ENCODE data around the gene NELL1.

Gene NELL1

DNA sequence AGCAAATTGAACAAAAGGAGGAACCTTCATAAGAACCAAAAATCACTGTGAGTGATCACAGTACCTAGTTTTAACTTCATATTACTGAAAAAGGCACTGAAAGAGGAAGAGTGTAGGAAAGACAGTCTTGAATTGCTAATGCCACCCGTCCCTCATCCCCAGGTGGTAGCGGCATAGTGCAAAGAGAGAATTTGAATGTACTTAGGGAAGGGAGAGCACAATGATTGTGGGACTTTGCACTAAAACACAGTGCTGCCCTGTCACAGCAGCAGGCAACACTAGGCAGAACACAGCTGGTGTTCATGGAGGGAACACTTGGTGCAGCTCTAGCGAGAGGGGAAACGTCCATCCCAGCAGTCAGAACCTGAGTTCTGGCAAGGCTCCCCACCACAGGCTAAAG lies 807.2 kb downstream of the NELL1 start:
- no peak overlapping the region for H3K4me3 ChIP-seq (ENCODE audit: low read length)
- DNase-seq (ENCODE audit: low read depth): no peak
- TF ChIP-seq, protein P1, sequence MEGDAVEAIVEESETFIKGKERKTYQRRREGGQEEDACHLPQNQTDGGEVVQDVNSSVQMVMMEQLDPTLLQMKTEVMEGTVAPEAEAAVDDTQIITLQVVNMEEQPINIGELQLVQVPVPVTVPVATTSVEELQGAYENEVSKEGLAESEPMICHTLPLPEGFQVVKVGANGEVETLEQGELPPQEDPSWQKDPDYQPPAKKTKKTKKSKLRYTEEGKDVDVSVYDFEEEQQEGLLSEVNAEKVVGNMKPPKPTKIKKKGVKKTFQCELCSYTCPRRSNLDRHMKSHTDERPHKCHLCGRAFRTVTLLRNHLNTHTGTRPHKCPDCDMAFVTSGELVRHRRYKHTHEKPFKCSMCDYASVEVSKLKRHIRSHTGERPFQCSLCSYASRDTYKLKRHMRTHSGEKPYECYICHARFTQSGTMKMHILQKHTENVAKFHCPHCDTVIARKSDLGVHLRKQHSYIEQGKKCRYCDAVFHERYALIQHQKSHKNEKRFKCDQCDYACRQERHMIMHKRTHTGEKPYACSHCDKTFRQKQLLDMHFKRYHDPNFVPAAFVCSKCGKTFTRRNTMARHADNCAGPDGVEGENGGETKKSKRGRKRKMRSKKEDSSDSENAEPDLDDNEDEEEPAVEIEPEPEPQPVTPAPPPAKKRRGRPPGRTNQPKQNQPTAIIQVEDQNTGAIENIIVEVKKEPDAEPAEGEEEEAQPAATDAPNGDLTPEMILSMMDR (conservative IDR thresholded peaks at IDR 0.05; ENCODE audit: low read depth, low read length): no peak

DNA sequence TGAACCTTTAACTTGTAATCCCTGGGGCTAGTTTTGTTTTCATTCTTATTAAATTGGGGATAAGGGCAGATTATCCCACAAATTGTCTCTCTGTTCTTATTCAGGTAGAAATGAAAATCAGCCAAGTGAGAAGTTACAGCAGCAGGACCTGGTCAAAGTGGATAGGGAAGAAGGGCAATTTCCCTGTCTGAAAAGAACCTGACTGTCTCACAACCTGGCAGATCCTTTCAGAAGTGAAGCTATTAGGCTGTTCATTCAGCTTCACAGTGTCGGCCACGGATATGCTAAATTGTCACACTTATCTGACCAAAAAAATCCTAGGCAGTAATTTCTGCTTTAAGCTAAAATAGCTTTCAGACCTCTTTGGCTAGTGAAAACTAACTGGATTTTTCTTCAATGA lies 810.9 kb downstream of the NELL1 start:
- TF ChIP-seq, protein P1 (conservative IDR thresholded peaks at IDR 0.05; ENCODE audit: low read depth, low read length): no peak
- no peak overlapping the region for H3K4me3 ChIP-seq (ENCODE audit: low read length)
- DNase-seq (ENCODE audit: low read depth): no peak

DNA sequence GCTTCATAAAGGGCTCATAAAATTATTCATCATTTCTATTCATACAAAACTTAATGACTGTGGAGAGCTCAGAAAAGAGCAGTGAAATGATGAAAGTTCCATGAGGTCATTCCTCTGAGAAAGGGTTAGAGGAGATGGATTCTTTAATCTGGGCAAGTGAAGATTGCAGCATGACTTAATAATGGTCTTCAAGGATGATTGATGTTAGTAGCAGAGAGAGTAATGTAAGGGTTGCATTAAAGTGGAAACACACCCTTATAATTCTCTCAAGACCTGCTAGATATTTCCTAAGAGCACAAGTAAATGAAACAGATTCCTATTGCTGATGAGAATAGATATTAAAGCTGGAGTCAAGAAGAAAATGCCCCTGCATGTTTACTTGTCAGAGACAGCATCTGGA lies 811.9 kb downstream of the NELL1 start:
- TF ChIP-seq, protein P1 (conservative IDR thresholded peaks at IDR 0.05; ENCODE audit: low read depth, low read length): no peak
- no peak for DNase-seq (ENCODE audit: low read depth)
- H3K4me3 ChIP-seq (ENCODE audit: low read length): no peak overlapping the region

DNA sequence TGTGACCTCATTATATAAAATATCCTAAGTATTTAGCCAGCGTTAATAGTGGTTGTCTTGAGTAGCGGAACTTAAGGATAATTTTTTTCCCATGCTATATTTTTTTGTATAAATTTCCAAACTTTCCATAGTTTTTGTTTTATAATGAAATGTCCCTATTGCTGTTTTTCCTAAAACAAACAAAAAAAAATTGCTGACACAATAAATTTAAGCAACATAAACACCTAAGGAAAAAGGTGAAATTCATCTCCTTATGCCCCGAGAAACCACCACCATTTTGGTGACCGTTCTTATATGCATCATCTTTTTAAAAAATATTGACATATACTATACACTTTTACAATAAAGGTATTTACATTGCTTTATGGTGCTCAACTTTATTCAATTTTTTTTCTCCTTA lies 814.7 kb downstream of the NELL1 start:
- DNase-seq (ENCODE audit: low read depth): no peak
- TF ChIP-seq, protein P1 (conservative IDR thresholded peaks at IDR 0.05; ENCODE audit: low read depth, low read length): no peak

DNA sequence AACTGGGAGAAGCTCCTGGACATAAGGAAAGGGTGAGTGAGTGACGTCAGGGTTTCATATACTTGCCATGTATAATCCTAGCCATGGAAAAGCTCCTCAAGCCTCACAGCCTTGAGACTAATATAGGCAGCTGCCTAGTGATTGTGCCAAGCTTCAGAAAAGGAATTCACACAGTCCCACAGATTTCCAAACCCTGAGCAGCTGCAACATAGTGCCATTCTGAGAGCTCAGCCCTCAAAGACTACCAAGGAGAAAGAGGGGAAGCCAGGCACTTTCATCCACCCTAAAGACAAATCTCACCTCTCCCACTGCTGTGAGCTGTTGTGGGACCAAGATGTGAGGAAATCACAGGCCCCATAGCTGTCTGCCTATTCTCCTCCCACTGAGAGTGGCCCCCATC lies 815.6 kb downstream of the NELL1 start:
- no peak overlapping the region for H3K4me3 ChIP-seq (ENCODE audit: low read length)
- TF ChIP-seq, protein P1 (conservative IDR thresholded peaks at IDR 0.05; ENCODE audit: low read depth, low read length): no peak
- DNase-seq (ENCODE audit: low read depth): no peak

More for the DNA sequence above, 814.7 kb downstream of the NELL1 start:
- no peak overlapping the region for H3K4me3 ChIP-seq (ENCODE audit: low read length)

DNA sequence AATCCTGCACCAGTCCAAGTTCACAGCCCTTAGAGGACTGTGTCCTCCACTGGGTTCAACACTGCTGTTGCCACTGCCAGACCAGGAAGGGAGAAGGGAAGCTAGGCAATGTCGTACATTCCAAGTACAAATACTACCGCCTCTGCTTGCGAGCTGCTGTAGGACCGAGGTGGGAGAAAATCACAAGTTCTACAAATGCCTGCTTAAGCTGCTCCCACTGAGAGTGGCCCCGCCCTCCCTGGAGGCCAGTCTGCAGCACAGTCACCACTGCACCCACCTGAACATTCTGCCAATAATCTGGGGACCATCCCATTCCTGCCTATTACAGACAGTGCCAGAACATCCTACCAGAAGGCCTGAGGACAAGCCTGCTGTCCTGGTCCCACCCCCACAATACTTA lies 816.0 kb downstream of the NELL1 start:
- DNase-seq (ENCODE audit: low read depth): no peak
- TF ChIP-seq, protein P1 (conservative IDR thresholded peaks at IDR 0.05; ENCODE audit: low read depth, low read length): no peak
- H3K4me3 ChIP-seq (ENCODE audit: low read length): no peak overlapping the region

DNA sequence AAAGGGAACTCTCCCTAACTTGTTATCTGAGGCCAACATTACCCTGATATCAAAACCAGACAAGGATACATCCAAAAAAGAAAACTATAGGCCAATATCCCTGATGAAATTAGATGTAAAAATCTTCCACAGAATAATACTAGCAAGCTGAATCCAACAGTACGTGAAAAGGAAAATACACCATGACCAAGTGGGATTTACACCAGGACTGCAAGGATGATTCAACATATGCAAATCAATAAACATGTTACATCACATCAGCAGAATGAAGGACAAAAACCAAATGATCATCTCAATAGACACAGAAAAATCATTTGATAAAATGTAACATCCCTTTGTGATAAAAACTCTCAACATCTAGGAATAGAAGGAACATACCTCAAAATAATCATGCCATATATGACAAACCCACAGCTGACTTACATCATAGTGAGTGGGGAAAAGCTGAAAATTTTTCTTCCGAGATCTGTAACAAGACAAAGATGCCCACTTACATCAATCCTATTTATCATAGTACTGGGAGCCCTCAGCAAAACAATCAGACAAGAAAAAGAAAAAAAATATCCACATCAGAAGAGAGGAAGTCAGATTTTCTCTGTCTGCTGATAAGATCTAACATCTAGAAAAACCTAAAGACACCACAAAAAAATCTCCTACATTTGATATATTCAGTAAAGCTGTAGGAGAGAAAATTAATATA lies 820.2 kb downstream of the NELL1 start:
- TF ChIP-seq, protein P1 (conservative IDR thresholded peaks at IDR 0.05; ENCODE audit: low read depth, low read length): no peak
- no peak for DNase-seq (ENCODE audit: low read depth)
- no peak overlapping the region for H3K4me3 ChIP-seq (ENCODE audit: low read length)

All from retinal pigment epithelial cell (primary cell).